GM10248 (cell line): ENCODE results near the gene LMO1.

Experiments used
- CTCF ChIA-PET: fragments of 300-600 bp; sonication (Branson Sonifier 250); formaldehyde crosslinking; extraction: SDS; loops from one replicate; lab custom pipeline; 2021; ENCODE audit warnings: antibody characterized with exemption; lab: Yijun Ruan, JAX
- POLR2A ChIA-PET: fragments of 350-650 bp; sonication (Branson Sonifier 250); formaldehyde crosslinking; extraction: SDS; loops from one replicate; lab custom pipeline; 2020; ENCODE audit warnings: antibody characterized with exemption; lab: Yijun Ruan, JAX
- DNase-seq: peaks from one replicate; pipeline ENCODE4 v3.0.0; 2012; ENCODE audit errors: extremely low spot score
- CTCF ChIP-seq: IDR thresholded peaks from 2 replicates; pipeline ENCODE4 v1.5.1; 2012; ENCODE audit warnings: mild to moderate bottlenecking, low read depth; ENCODE audit errors: extremely low read depth, missing control alignments, control extremely low read depth

The LMO1 gene

GRCh38 chr11:8276528-8276927 is 12.8 kb upstream of the LMO1 start:
- ChIA-PET CTCF (interaction anchor here (1.5 to 3.1 kb wide), 2 partner anchors 13 to 82 kb away, joined by 4 to 20 read pairs; partner anchors contain the start of gene LMO1), POLR2A (no interaction called here)
- TF ChIP-seq CTCF: no peak
- DNase-seq: no peak

- CTCF ChIA-PET: interaction anchor here (2.0 to 2.6 kb wide), 2 partner anchors 9 to 25 kb away, joined by 6 to 10 read pairs; partner anchors contain the start of gene LMO1
- POLR2A ChIA-PET: no interaction called here
- DNase-seq: no peak
- TF ChIP-seq CTCF: no peak
Observed at GRCh38 chr11:8273287-8273686, 9.6 kb upstream of the LMO1 start.

GRCh38 chr11:8271106-8271886 is 7.6 kb upstream of the LMO1 start:
- POLR2A ChIA-PET: no interaction called here
- TF ChIP-seq CTCF: no peak
- no peak for DNase-seq
- CTCF ChIA-PET: interaction anchor here (0.8 kb wide), 1 partner anchor 13 kb away, joined by 3 read pairs; no protein-coding TSS in a partner anchor

GRCh38 chr11:8269636-8270035 is 6.0 kb upstream of the LMO1 start:
- ChIA-PET CTCF (no interaction called here), POLR2A (no interaction called here)
- DNase-seq: no peak
- no peak for TF ChIP-seq CTCF

GRCh38 chr11:8268530-8269400 is 5.1 kb upstream of the LMO1 start:
- no peak for DNase-seq
- POLR2A ChIA-PET: no interaction called here
- CTCF ChIA-PET: no interaction called here
- TF ChIP-seq CTCF: no peak

- TF ChIP-seq CTCF: no peak
- ChIA-PET CTCF (no interaction called here), POLR2A (no interaction called here)
- DNase-seq: no peak
Observed at GRCh38 chr11:8267831-8268529, 4.3 kb upstream of the LMO1 start.
